Mesothelial cell of epicardium (in vitro differentiated cells): ENCODE data around the gene DNAJC6. TPM values are rescaled to one million over a fixed set of nuclear protein-coding genes. Genes with fewer than 3 reads are reported as not detected.

Source experiments
- DNase-seq, 2 experiments: peaks; one replicate each; pipeline ENCODE4 v3.0.0; 2021; ENCODE audit warnings: low spot score in 2 of 2; ENCODE audit not compliant: unreplicated experiment in 2 of 2
- H3K27ac Mint-ChIP-seq: 2 replicates; pipeline ENCODE4 v1.8.0; 2021; ENCODE audit warnings: mixed read lengths
- H3K27me3 Mint-ChIP-seq: 2 replicates; pipeline ENCODE4 v1.8.0; 2021; ENCODE audit warnings: low read depth, mixed read lengths
- H3K36me3 Mint-ChIP-seq: 2 replicates; pipeline ENCODE4 v1.8.0; 2021; ENCODE audit warnings: mixed read lengths
- H3K4me1 Mint-ChIP-seq: 2 replicates; pipeline ENCODE4 v1.8.0; 2021; ENCODE audit warnings: mixed read lengths
- H3K4me3 Mint-ChIP-seq: 2 replicates; pipeline ENCODE4 v1.8.0; 2021; ENCODE audit warnings: mild to moderate bottlenecking, moderate library complexity, mixed read lengths
- H3K9me3 Mint-ChIP-seq: 2 replicates; pipeline ENCODE4 v1.8.0; 2021; ENCODE audit warnings: mixed read lengths
- total RNA-seq: library from RNA; stranded (reverse); gene quantifications from 3 replicates; pipeline ENCODE4 v1.2.1, GENCODE V29; 2021
- TF ChIP-seq, protein P1 (sequence below): fragments of 200-600 bp; sonication (generic); IDR thresholded peaks from one replicate; pipeline ENCODE4 v1.5.0; 2021; ENCODE audit warnings: antibody characterized with exemption; ENCODE audit not compliant: unreplicated experiment

The DNAJC6 gene
- total RNA-seq, 1 donor from 2014 or later = 19.4 TPM

DNA sequence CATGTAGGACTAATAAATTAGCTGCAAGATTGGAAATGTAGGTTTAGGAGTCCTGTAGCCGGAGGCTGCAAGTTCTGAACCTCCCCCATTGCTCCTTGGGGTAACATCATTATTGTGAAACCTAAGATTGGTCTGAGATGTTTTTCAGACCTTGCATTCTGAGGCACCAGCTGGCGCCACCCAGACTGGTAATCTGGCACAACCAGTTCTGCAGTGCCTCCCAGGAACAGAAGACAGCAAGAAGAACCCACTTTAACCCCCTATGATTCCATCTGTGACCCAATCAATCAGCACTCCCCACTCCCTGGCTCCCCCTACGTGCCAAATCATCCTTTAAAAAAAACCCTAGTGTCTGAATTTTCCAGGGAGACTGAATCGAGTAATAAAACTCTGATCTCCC lies 11.6 kb upstream of the DNAJC6 start:
- Mint-ChIP-seq H3K4me3 (no peak overlapping the region), H3K27ac (peak overlapping the region; percentile 7), H3K27me3 (no peaks in the 10 kb centered on the region), H3K9me3 (peaks cover 7% of the 10 kb centered on the region), H3K36me3 (peaks cover 4% of the 10 kb centered on the region), H3K4me1 (peaks cover 8% of the 10 kb centered on the region)
- no peak for DNase-seq
- TF ChIP-seq, protein P1, sequence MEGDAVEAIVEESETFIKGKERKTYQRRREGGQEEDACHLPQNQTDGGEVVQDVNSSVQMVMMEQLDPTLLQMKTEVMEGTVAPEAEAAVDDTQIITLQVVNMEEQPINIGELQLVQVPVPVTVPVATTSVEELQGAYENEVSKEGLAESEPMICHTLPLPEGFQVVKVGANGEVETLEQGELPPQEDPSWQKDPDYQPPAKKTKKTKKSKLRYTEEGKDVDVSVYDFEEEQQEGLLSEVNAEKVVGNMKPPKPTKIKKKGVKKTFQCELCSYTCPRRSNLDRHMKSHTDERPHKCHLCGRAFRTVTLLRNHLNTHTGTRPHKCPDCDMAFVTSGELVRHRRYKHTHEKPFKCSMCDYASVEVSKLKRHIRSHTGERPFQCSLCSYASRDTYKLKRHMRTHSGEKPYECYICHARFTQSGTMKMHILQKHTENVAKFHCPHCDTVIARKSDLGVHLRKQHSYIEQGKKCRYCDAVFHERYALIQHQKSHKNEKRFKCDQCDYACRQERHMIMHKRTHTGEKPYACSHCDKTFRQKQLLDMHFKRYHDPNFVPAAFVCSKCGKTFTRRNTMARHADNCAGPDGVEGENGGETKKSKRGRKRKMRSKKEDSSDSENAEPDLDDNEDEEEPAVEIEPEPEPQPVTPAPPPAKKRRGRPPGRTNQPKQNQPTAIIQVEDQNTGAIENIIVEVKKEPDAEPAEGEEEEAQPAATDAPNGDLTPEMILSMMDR = no peak

DNA sequence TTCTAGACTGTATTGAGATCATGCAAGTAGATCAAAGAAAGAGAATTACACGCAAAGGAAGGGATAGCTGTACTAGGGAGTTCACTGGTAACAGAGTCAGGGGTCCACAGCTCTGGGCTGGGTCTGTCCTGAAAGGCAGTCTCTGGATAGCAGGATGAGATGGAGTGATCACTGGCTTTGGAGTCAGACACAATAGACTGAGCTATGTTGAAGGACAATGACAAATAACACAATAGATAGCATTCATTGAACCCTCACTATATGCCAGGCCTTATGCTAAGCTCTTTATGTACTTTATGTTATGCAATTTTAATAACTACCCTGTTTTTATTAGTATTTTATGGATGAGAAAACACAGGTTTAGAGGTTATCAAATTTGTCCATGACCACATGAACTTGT lies 10.0 kb upstream of the DNAJC6 start:
- H3K4me3 Mint-ChIP-seq = no peak overlapping the region
- H3K27ac Mint-ChIP-seq = no peak overlapping the region
- no peak for DNase-seq
- H3K36me3 Mint-ChIP-seq = peaks cover 6% of the 10 kb centered on the region
- no peaks in the 10 kb centered on the region for H3K27me3 Mint-ChIP-seq
- H3K4me1 Mint-ChIP-seq = peaks cover 8% of the 10 kb centered on the region
- H3K9me3 Mint-ChIP-seq = peaks cover 7% of the 10 kb centered on the region
- TF ChIP-seq, protein P1 = no peak

DNA sequence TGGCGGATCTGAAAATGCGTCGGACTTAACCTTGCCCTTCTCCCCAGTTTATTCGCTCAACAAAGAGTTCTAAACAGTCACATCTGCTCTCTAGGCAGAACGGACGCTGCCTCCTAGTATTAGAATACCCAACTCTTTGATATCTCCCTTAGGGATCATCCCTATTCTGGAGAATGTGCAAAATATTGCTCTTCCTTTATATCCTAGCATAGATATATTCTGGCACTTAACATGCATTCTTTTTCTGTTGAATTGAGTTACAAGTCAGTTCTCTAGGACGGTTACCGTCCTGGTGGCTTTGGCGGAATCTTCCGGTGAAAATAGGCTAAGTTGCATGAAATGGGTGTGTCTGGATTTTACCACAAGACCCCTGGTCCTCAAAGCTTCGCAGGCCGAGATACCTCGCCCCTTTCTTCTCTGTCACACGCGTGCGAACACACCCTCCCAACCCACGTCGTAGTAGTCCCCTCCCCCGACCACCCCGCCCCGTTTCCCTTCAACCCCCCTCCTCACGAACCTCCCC lies 501 bp upstream of the DNAJC6 start:
- peak overlapping the region; percentile 67 for H3K4me3 Mint-ChIP-seq
- H3K36me3 Mint-ChIP-seq = no peaks in the 10 kb centered on the region
- DNase-seq = no peak
- H3K9me3 Mint-ChIP-seq = no peaks in the 10 kb centered on the region
- H3K27me3 Mint-ChIP-seq = peaks cover 24% of the 10 kb centered on the region
- H3K27ac Mint-ChIP-seq = no peak overlapping the region
- TF ChIP-seq, protein P1 = no peak
- H3K4me1 Mint-ChIP-seq = peaks cover 16% of the 10 kb centered on the region

DNA sequence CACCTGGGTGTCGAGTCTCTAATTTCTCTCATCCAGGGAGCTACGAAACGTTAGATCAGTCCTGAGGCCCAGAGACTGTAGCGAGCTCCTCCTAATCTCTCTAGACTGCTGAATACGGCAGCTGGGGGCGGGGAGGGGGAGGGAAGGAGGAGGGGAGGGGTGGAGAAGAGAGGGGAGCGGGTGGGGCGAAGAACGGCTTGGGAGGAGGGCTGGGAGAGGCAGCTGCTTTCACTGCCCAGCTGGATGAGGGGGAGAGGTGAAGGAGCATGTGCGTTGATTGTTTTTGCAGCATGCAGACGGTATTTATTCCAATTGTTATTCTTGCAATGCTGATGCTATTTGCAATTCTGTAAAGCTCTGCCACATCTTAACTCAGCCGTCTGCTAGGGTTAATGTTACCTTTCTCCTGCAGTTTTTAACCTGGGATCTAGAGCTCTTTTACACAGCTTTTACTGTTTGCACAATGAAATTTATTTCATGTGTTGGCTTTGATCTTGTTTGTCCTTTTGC lies 790 bp downstream of the DNAJC6 start:
- H3K27me3 Mint-ChIP-seq = peaks cover 24% of the 10 kb centered on the region
- H3K36me3 Mint-ChIP-seq = no peaks in the 10 kb centered on the region
- no peak overlapping the region for H3K27ac Mint-ChIP-seq
- H3K9me3 Mint-ChIP-seq = no peaks in the 10 kb centered on the region
- peaks cover 16% of the 10 kb centered on the region for H3K4me1 Mint-ChIP-seq
- H3K4me3 Mint-ChIP-seq = peak overlapping the region; percentile 86
- TF ChIP-seq, protein P1 = no peak
- DNase-seq = no peak

DNA sequence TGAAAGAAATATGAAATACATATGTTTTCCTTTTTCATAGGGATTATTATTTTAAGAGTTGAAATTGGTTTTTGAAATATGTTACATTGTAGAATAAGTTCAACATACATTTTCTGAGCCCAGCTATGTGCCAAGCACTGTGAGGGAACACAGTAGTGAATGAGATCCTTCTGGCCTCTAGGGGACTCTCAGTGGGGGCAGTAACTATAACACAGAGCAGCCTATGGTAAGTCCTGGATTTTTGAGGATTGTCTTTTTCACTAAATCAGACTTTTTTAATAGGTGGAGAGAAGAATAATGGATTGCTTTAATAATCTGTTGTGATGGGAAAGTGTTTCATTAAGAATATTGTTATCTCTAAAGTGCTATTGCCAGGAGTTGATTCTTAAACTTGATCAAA lies 2.4 kb downstream of the DNAJC6 start:
- TF ChIP-seq, protein P1 = no peak
- H3K4me1 Mint-ChIP-seq = peaks cover 22% of the 10 kb centered on the region
- no peak for DNase-seq
- H3K36me3 Mint-ChIP-seq = no peaks in the 10 kb centered on the region
- no peak overlapping the region for H3K4me3 Mint-ChIP-seq
- H3K27ac Mint-ChIP-seq = no peak overlapping the region
- H3K27me3 Mint-ChIP-seq = peaks cover 24% of the 10 kb centered on the region
- no peaks in the 10 kb centered on the region for H3K9me3 Mint-ChIP-seq
